CD8-positive, alpha-beta memory T cell (primary cell): ENCODE results near the gene TBX10. TPM values are rescaled to one million over a fixed set of nuclear protein-coding genes. Genes with fewer than 3 reads are reported as not detected.

Experiments
- CTCF ChIA-PET: fragments of 350-600 bp; sonication (Branson Sonifier 250); formaldehyde crosslinking; loops from one replicate; lab custom pipeline; 2021; ENCODE audit warnings: antibody characterized with exemption; lab: Charles Lee
- POLR2A ChIA-PET: fragments of 350-600 bp; sonication (Branson Sonifier 250); formaldehyde crosslinking; loops from one replicate; lab custom pipeline; 2021; ENCODE audit warnings: antibody characterized with exemption; lab: Charles Lee
- DNase-seq, 5 donors: peaks; one replicate each; pipeline versions ENCODE4 v3.0.0 to v3.0.0-alpha.2; 2020 to 2022; ENCODE audit warnings: mixed read lengths in 1 of 5
- H3K27ac ChIP-seq: one replicate; pipeline ENCODE4 v1.7.0; 2013; ENCODE audit warnings: low read depth, mild to moderate bottlenecking, low read length, moderate library complexity
- H3K27me3 ChIP-seq: 2 replicates; pipeline ENCODE4 v1.7.0; 2013; ENCODE audit warnings: low read length, mild to moderate bottlenecking; ENCODE audit not compliant: insufficient read depth, poor library complexity, severe bottlenecking
- H3K36me3 ChIP-seq: 2 replicates; pipeline ENCODE4 v1.7.0; 2013; ENCODE audit warnings: mild to moderate bottlenecking, low read length, moderate library complexity; ENCODE audit not compliant: insufficient read depth
- H3K4me1 ChIP-seq: 2 replicates; pipeline ENCODE4 v1.7.0; 2013; ENCODE audit warnings: mild to moderate bottlenecking, low read length, moderate library complexity; ENCODE audit not compliant: insufficient read depth
- H3K4me3 ChIP-seq: 2 replicates; pipeline ENCODE4 v1.7.0; 2013; ENCODE audit warnings: mild to moderate bottlenecking, low read length
- H3K9me3 ChIP-seq: 2 replicates; pipeline ENCODE4 v1.7.0; 2013; ENCODE audit warnings: mild to moderate bottlenecking, low read length
- H3K27ac Mint-ChIP-seq, 8 donors: one replicate each; pipeline ENCODE4 v1.8.0; 2020 to 2021; ENCODE audit warnings: mixed read lengths in 8 of 8, mild to moderate bottlenecking in 6 of 8, inconsistent platforms in 3 of 8, moderate library complexity in 3 of 8
- H3K27me3 Mint-ChIP-seq, 2 donors: one replicate each; pipeline ENCODE4 v1.8.0; 2020 to 2021; ENCODE audit warnings: mixed read lengths in 2 of 2, mild to moderate bottlenecking in 1 of 2, moderate library complexity in 1 of 2
- H3K36me3 Mint-ChIP-seq, 3 donors: one replicate each; pipeline ENCODE4 v1.8.0; 2020 to 2021; ENCODE audit warnings: mixed read lengths in 3 of 3, inconsistent platforms in 1 of 3, mild to moderate bottlenecking in 1 of 3
- H3K4me1 Mint-ChIP-seq, 3 donors: one replicate each; pipeline ENCODE4 v1.8.0; 2020 to 2021; ENCODE audit warnings: mixed read lengths in 3 of 3, inconsistent platforms in 1 of 3, mild to moderate bottlenecking in 1 of 3
- H3K4me3 Mint-ChIP-seq, 7 donors: one replicate each; pipeline ENCODE4 v1.8.0; 2020 to 2021; ENCODE audit warnings: mixed read lengths in 7 of 7, mild to moderate bottlenecking in 6 of 7, moderate library complexity in 4 of 7, inconsistent platforms in 2 of 7
- H3K9me3 Mint-ChIP-seq, 5 donors: one replicate each; pipeline ENCODE4 v1.8.0; 2020 to 2022; ENCODE audit warnings: mixed read lengths in 5 of 5, mild to moderate bottlenecking in 3 of 5, moderate library complexity in 2 of 5, inconsistent platforms in 1 of 5
- polyA plus RNA-seq: library from polyadenylated mRNA; unstranded; fragments of 300-500 nt; fragmentation: Illumina TruSeq; gene quantifications from one replicate; pipeline ENCODE4 v1.2.3, GENCODE V29; 2021
- total RNA-seq, 2 experiments: library from RNA; stranded (reverse); gene quantifications; one replicate each; pipeline ENCODE4 v1.2.3, GENCODE V29; 2021

TBX10 gene
- total and polyA plus RNA-seq, 3 experiments from 2014 or later, result not detected

- POLR2A ChIA-PET, result no interaction called here
Measured at GRCh38 chr11:67632982-67633755, 6.4 kb downstream of the TBX10 start.

GRCh38 chr11:67632175-67632981 is 7.2 kb downstream of the TBX10 start:
- Histone ChIP-seq H3K4me1 (peaks cover 11% of the 10 kb centered on the region), H3K27ac (no peak overlapping the region), H3K9me3 (no peaks in the 10 kb centered on the region), H3K27me3 (no peaks in the 10 kb centered on the region), H3K36me3 (no peaks in the 10 kb centered on the region), H3K4me3 (no peak overlapping the region)
- Mint-ChIP-seq H3K27ac (peak overlapping the region in 4 of 8 donors; percentile 5 to 86 (median 68)), H3K9me3 (no peaks in the 10 kb centered on the region), H3K36me3 (peaks cover 0 to 2% (median 0%) of the 10 kb centered on the region in 3 donors), H3K27me3 (no peaks in the 10 kb centered on the region), H3K4me1 (peaks cover 5 to 7% (median 6%) of the 10 kb centered on the region in 3 donors), H3K4me3 (peak overlapping the region in 5 of 7 donors; percentile 46 to 89 (median 67))
- ChIA-PET POLR2A (no interaction called here), CTCF (interaction anchor here (1.9 to 7.4 kb wide), 3 partner anchors 17 to 59 kb away, joined by 4 to 88 read pairs (median 80); partner anchors contain the start of gene ACY3)
- DNase-seq, result no peak

More at GRCh38 chr11:67632982-67633755, 6.4 kb downstream of the TBX10 start:
- H3K4me1 Mint-ChIP-seq, result peaks cover 5 to 7% (median 6%) of the 10 kb centered on the region in 3 donors
- peak overlapping the region in 3 of 7 donors; percentile 35 to 76 (median 74) for H3K4me3 Mint-ChIP-seq
- no peak for DNase-seq
- Histone ChIP-seq H3K4me1 (peaks cover 11% of the 10 kb centered on the region), H3K36me3 (no peaks in the 10 kb centered on the region), H3K4me3 (no peak overlapping the region), H3K27ac (no peak overlapping the region), H3K9me3 (no peaks in the 10 kb centered on the region), H3K27me3 (no peaks in the 10 kb centered on the region)
- CTCF ChIA-PET, result interaction anchor here (1.9 to 7.4 kb wide), 3 partner anchors 16 to 58 kb away, joined by 4 to 88 read pairs (median 80); partner anchors contain the start of gene ACY3
- no peaks in the 10 kb centered on the region for H3K9me3 Mint-ChIP-seq
- peak overlapping the region in 1 of 8 donors; percentile 51 for H3K27ac Mint-ChIP-seq
- peaks cover 0 to 2% (median 0%) of the 10 kb centered on the region in 3 donors for H3K36me3 Mint-ChIP-seq
- no peaks in the 10 kb centered on the region for H3K27me3 Mint-ChIP-seq

GRCh38 chr11:67631853-67632174 is 7.7 kb downstream of the TBX10 start:
- Mint-ChIP-seq H3K4me3 (peak overlapping the region; percentile 23 to 89 (median 49)), H3K4me1 (peaks cover 5 to 7% (median 6%) of the 10 kb centered on the region in 3 donors), H3K27me3 (no peaks in the 10 kb centered on the region), H3K27ac (peak overlapping the region in 4 of 8 donors; percentile 5 to 86 (median 68)), H3K36me3 (peaks cover 0 to 2% (median 0%) of the 10 kb centered on the region in 3 donors), H3K9me3 (no peaks in the 10 kb centered on the region)
- ChIA-PET POLR2A (no interaction called here), CTCF (interaction anchor here (1.9 to 7.4 kb wide), 3 partner anchors 17 to 59 kb away, joined by 4 to 88 read pairs (median 80); partner anchors contain the start of gene ACY3)
- no peak for DNase-seq
- Histone ChIP-seq H3K27ac (no peak overlapping the region), H3K4me3 (no peak overlapping the region), H3K4me1 (peaks cover 11% of the 10 kb centered on the region), H3K9me3 (no peaks in the 10 kb centered on the region), H3K27me3 (no peaks in the 10 kb centered on the region), H3K36me3 (no peaks in the 10 kb centered on the region)

- no peak overlapping the region for H3K27ac ChIP-seq
- H3K9me3 ChIP-seq, result no peaks in the 10 kb centered on the region
- H3K9me3 Mint-ChIP-seq, result no peaks in the 10 kb centered on the region
- peak overlapping the region in 1 of 8 donors; percentile 90 for H3K27ac Mint-ChIP-seq
- no peaks in the 10 kb centered on the region for H3K27me3 ChIP-seq
- H3K27me3 Mint-ChIP-seq, result no peaks in the 10 kb centered on the region
- H3K4me1 Mint-ChIP-seq, result peaks cover 5 to 7% (median 6%) of the 10 kb centered on the region in 3 donors
- no peaks in the 10 kb centered on the region for H3K36me3 ChIP-seq
- no peak overlapping the region for H3K4me3 ChIP-seq
- CTCF ChIA-PET, result interaction anchor here (6.0 to 7.4 kb wide), 3 partner anchors 17 to 28 kb away, joined by 61 to 88 read pairs (median 80); partner anchors contain the start of gene ACY3
- H3K4me3 Mint-ChIP-seq, result peak overlapping the region in 6 of 7 donors; percentile 86 to 96 (median 90)
- H3K4me1 ChIP-seq, result peaks cover 11% of the 10 kb centered on the region
- peaks cover 0 to 2% (median 0%) of the 10 kb centered on the region in 3 donors for H3K36me3 Mint-ChIP-seq
- POLR2A ChIA-PET, result no interaction called here
- no peak for DNase-seq
Measured at GRCh38 chr11:67631411-67631810, 8.2 kb downstream of the TBX10 start.

- CTCF ChIA-PET, result interaction anchor here (1.3 to 7.4 kb wide), 4 partner anchors 9 to 29 kb away, joined by 11 to 88 read pairs (median 70); partner anchors contain the start of genes ACY3 and TBX10
- POLR2A ChIA-PET, result interaction anchor here (1.1 kb wide), 1 partner anchor 19 kb away, joined by 8 read pairs; the partner anchor contains the start of gene ACY3
- Histone ChIP-seq H3K27me3 (no peaks in the 10 kb centered on the region), H3K27ac (peak overlapping the region; percentile 57), H3K4me3 (peak overlapping the region; percentile 72), H3K4me1 (peaks cover 11% of the 10 kb centered on the region), H3K9me3 (no peaks in the 10 kb centered on the region), H3K36me3 (no peaks in the 10 kb centered on the region)
- peak overlapping the region in 7 of 8 donors; percentile 83 to 98 (median 91) for H3K27ac Mint-ChIP-seq
- peaks cover 0 to 2% (median 0%) of the 10 kb centered on the region in 3 donors for H3K36me3 Mint-ChIP-seq
- peak overlapping the region; percentile 86 to 96 (median 91) for H3K4me3 Mint-ChIP-seq
- no peaks in the 10 kb centered on the region for H3K9me3 Mint-ChIP-seq
- DNase-seq, result peak in 2 of 5 donors; percentile 11 to 16
- peaks cover 5 to 7% (median 6%) of the 10 kb centered on the region in 3 donors for H3K4me1 Mint-ChIP-seq
- no peaks in the 10 kb centered on the region for H3K27me3 Mint-ChIP-seq
Measured at GRCh38 chr11:67630943-67631331, 8.6 kb downstream of the TBX10 start.

GRCh38 chr11:67630228-67630942 is 9.2 kb downstream of the TBX10 start:
- Mint-ChIP-seq H3K4me3 (peak overlapping the region; percentile 86 to 96 (median 91)), H3K4me1 (peaks cover 5 to 7% (median 6%) of the 10 kb centered on the region in 3 donors), H3K27ac (peak overlapping the region in 7 of 8 donors; percentile 88 to 98 (median 91)), H3K9me3 (no peaks in the 10 kb centered on the region), H3K36me3 (peaks cover 0 to 2% (median 0%) of the 10 kb centered on the region in 3 donors), H3K27me3 (no peaks in the 10 kb centered on the region)
- H3K27me3 ChIP-seq, result no peaks in the 10 kb centered on the region
- peak overlapping the region; percentile 57 for H3K27ac ChIP-seq
- peaks cover 11% of the 10 kb centered on the region for H3K4me1 ChIP-seq
- ChIA-PET POLR2A (interaction anchor here (0.6 to 1.1 kb wide), 5 partner anchors 16 to 60 kb away, joined by 4 to 8 read pairs (median 5); partner anchors contain the start of gene ACY3), CTCF (interaction anchor here (1.1 to 7.4 kb wide), 12 partner anchors 9 to 279 kb away, joined by 3 to 88 read pairs (median 7); partner anchors contain the start of genes ACY3 and TBX10)
- peak overlapping the region; percentile 72 for H3K4me3 ChIP-seq
- DNase-seq, result peak; percentile 85 to 96 (median 95)
- no peaks in the 10 kb centered on the region for H3K36me3 ChIP-seq
- no peaks in the 10 kb centered on the region for H3K9me3 ChIP-seq
